H1 (cell line): ENCODE results near the gene RALGAPA1. TPM values are rescaled to one million over a fixed set of nuclear protein-coding genes. Genes with fewer than 3 reads are reported as not detected.

Experiments
- CTCF ChIA-PET: fragments of 300-600 bp; sonication (Branson Sonifier 250); formaldehyde crosslinking; loops from one replicate; lab custom pipeline; 2021; ENCODE audit not compliant: partially characterized antibody; lab: Charles Lee
- POLR2A ChIA-PET: fragments of 300-600 bp; sonication (Branson Sonifier 250); formaldehyde crosslinking; loops from one replicate; lab custom pipeline; 2021; ENCODE audit warnings: inconsistent platforms; ENCODE audit not compliant: partially characterized antibody; lab: Charles Lee
- DNase-seq, 2 experiments: peaks; one replicate each; pipeline versions ENCODE4 v3.0.0 to v3.0.0-alpha.2; 2010 to 2022; ENCODE audit warnings: low spot score in 2 of 2, low read depth in 1 of 2, mixed read lengths in 1 of 2
- FAIRE-seq: peaks from 2 replicates; lab custom pipeline; 2011; peaks lifted over from hg19 to GRCh38; lab: Jason Lieb, UNC
- H2AFZ ChIP-seq: 2 replicates; pipeline ENCODE4 v1.8.1; 2012; ENCODE audit warnings: low read length, inconsistent platforms
- H2AK5ac ChIP-seq: 2 replicates; pipeline ENCODE4 v1.6.1; 2013; ENCODE audit warnings: low read depth, low read length
- H2BK120ac ChIP-seq: replicated peaks from 2 replicates; pipeline ENCODE3; 2013; ENCODE audit warnings: low read depth, low read length, inconsistent platforms
- H2BK12ac ChIP-seq: 2 replicates; pipeline ENCODE4 v1.6.1; 2013; ENCODE audit warnings: low read depth, low read length
- H2BK15ac ChIP-seq: 2 replicates; pipeline ENCODE4 v1.6.1; 2013; ENCODE audit warnings: low read length
- H2BK20ac ChIP-seq: 2 replicates; pipeline ENCODE4 v1.6.1; 2013; ENCODE audit warnings: low read length
- H2BK5ac ChIP-seq: 2 replicates; pipeline ENCODE4 v1.6.1; 2013; ENCODE audit warnings: low read depth, low read length
- H3K14ac ChIP-seq: 2 replicates; pipeline ENCODE4 v1.6.1; 2013; ENCODE audit warnings: inconsistent platforms; ENCODE audit not compliant: insufficient read length
- H3K18ac ChIP-seq: 2 replicates; pipeline ENCODE4 v1.6.1; 2013; ENCODE audit warnings: low read length; ENCODE audit errors: extremely low read depth
- H3K23ac ChIP-seq: 2 replicates; pipeline ENCODE4 v1.6.1; 2013; ENCODE audit warnings: inconsistent platforms; ENCODE audit not compliant: insufficient read length
- H3K23me2 ChIP-seq: 2 replicates; pipeline ENCODE4 v1.6.1; 2013; ENCODE audit warnings: low read depth, low read length
- H3K27ac ChIP-seq: 2 replicates; pipeline ENCODE4 v1.6.1; 2011; ENCODE audit warnings: low read depth, low read length, inconsistent platforms
- H3K27me3 ChIP-seq, 4 experiments: replicated peaks in 1 of 4; 1 replicate in 1 of 4; 2 replicates in 3 of 4; pipeline versions ENCODE4 v1.6.1 to v1.8.1; 2011 to 2013; ENCODE audit warnings: low read length in 3 of 4, mild to moderate bottlenecking in 3 of 4, inconsistent platforms in 2 of 4, mixed read lengths in 2 of 4, moderate library complexity in 1 of 4; ENCODE audit not compliant: control insufficient read depth in 3 of 4, insufficient read depth in 3 of 4; ENCODE audit errors: extremely low read depth in 1 of 4
- H3K36me3 ChIP-seq, 4 experiments: 2 replicates each; pipeline versions ENCODE4 v1.6.1 to v1.8.1; 2011 to 2013; ENCODE audit warnings: mild to moderate bottlenecking in 4 of 4, low read length in 3 of 4, moderate library complexity in 2 of 4, control low read depth in 1 of 4, inconsistent platforms in 1 of 4; ENCODE audit not compliant: insufficient read depth in 4 of 4, control insufficient read depth in 2 of 4
- H3K4ac ChIP-seq: replicated peaks from 2 replicates; pipeline ENCODE3; 2013; ENCODE audit warnings: low read length, low read depth, mixed read lengths, inconsistent platforms; ENCODE audit not compliant: insufficient read length
- H3K4me1 ChIP-seq, 4 experiments: replicated peaks in 1 of 4; 1 replicate in 1 of 4; 2 replicates in 3 of 4; pipeline versions ENCODE4 v1.6.1 to v1.8.1; 2011 to 2013; ENCODE audit warnings: low read length in 3 of 4, inconsistent platforms in 2 of 4, mixed read lengths in 1 of 4; ENCODE audit not compliant: insufficient read depth in 4 of 4, control insufficient read depth in 3 of 4
- H3K4me2 ChIP-seq, 2 experiments: 2 replicates each; pipeline versions ENCODE4 v1.6.1 to v1.8.1; 2011 to 2013; ENCODE audit warnings: low read depth in 2 of 2, low read length in 2 of 2, control low read depth in 1 of 2, inconsistent platforms in 1 of 2, mild to moderate bottlenecking in 1 of 2; ENCODE audit not compliant: insufficient read depth in 1 of 2
- H3K4me3 ChIP-seq, 4 experiments: fragments of 200-600, 300-600 bp in 1 of 4; sonication (generic), shearing (Covaris generic), sonication (Bioruptor Twin) in 1 of 4; 2 replicates each; pipeline versions ENCODE4 v1.5.1 to v1.8.1; 2011 to 2016; ENCODE audit warnings: low read length in 4 of 4, low read depth in 3 of 4, control low read depth in 2 of 4, inconsistent platforms in 2 of 4, mild to moderate bottlenecking in 2 of 4, mixed read lengths in 1 of 4, moderate library complexity in 1 of 4; ENCODE audit not compliant: insufficient read depth in 2 of 4; ENCODE audit errors: extremely low read depth in 1 of 4
- H3K56ac ChIP-seq: replicated peaks from 2 replicates; pipeline ENCODE3; 2013; ENCODE audit warnings: low read depth, mild to moderate bottlenecking, mixed read lengths, low read length, inconsistent platforms; ENCODE audit not compliant: insufficient read length
- H3K79me1 ChIP-seq: 2 replicates; pipeline ENCODE4 v1.6.1; 2013; ENCODE audit warnings: low read depth, low read length, control low read depth
- H3K79me2 ChIP-seq, 2 experiments: 2 replicates each; pipeline versions ENCODE4 v1.6.1 to v1.8.1; 2012 to 2013; ENCODE audit warnings: low read length in 2 of 2, mild to moderate bottlenecking in 2 of 2, inconsistent platforms in 1 of 2; ENCODE audit not compliant: insufficient read depth in 2 of 2, control insufficient read depth in 1 of 2
- H3K9ac ChIP-seq, 4 experiments: replicated peaks in 1 of 4; 1 replicate in 1 of 4; 2 replicates in 3 of 4; pipeline versions ENCODE4 v1.6.1 to v1.8.1; 2011 to 2013; ENCODE audit warnings: low read depth in 3 of 4, low read length in 3 of 4, control low read depth in 2 of 4, mild to moderate bottlenecking in 2 of 4, moderate library complexity in 2 of 4, inconsistent platforms in 1 of 4; ENCODE audit errors: extremely low read depth in 1 of 4
- H3K9me3 ChIP-seq, 2 experiments: 2 replicates each; pipeline versions ENCODE4 v1.6.1 to v1.8.1; 2012 to 2013; ENCODE audit warnings: mild to moderate bottlenecking in 2 of 2, moderate library complexity in 2 of 2, control low read depth in 1 of 2, inconsistent platforms in 1 of 2, low read depth in 1 of 2, low read length in 1 of 2, mixed read lengths in 1 of 2; ENCODE audit not compliant: insufficient read depth in 2 of 2
- H4K20me1 ChIP-seq, 2 experiments: replicated peaks in 1 of 2; 2 replicates each; pipeline versions ENCODE3 to v1.8.1; 2011 to 2013; ENCODE audit warnings: inconsistent platforms in 2 of 2, low read length in 2 of 2, mild to moderate bottlenecking in 1 of 2; ENCODE audit not compliant: insufficient read depth in 2 of 2, control insufficient read depth in 1 of 2
- H4K5ac ChIP-seq: 2 replicates; pipeline ENCODE4 v1.6.1; 2013; ENCODE audit warnings: low read length, low read depth, mixed read lengths, inconsistent platforms; ENCODE audit not compliant: insufficient read length
- H4K8ac ChIP-seq: 2 replicates; pipeline ENCODE4 v1.8.0; 2013; ENCODE audit warnings: mild to moderate bottlenecking, moderate library complexity, low read length, inconsistent platforms; ENCODE audit not compliant: insufficient read depth; ENCODE audit errors: extremely low read depth
- H4K91ac ChIP-seq: replicated peaks from 2 replicates; pipeline ENCODE3; 2013; ENCODE audit warnings: low read length, mixed read lengths, inconsistent platforms; ENCODE audit not compliant: insufficient read length
- CBX5 ChIP-seq: fragments of 300-800, 300-1000 bp; sonication (generic); IDR thresholded peaks from 2 replicates; pipeline ENCODE4 v1.7.1; 2016; ENCODE audit warnings: antibody characterized with exemption, low read length, low read depth
- CTBP2 ChIP-seq: IDR thresholded peaks from 2 replicates; pipeline ENCODE4 v1.7.0; 2011; ENCODE audit warnings: borderline replicate concordance, mild to moderate bottlenecking, moderate library complexity, mixed read lengths, low read length; ENCODE audit not compliant: insufficient read depth, insufficient read length
- JUN ChIP-seq: IDR thresholded peaks from 2 replicates; pipeline ENCODE4 v1.6.1; 2011; ENCODE audit warnings: low read depth, mild to moderate bottlenecking, improper control_type of control experiment, low read length
- KDM5A ChIP-seq: fragments of 200-600 bp; IDR thresholded peaks from 2 replicates; pipeline ENCODE4 v1.7.1; 2012; ENCODE audit warnings: mild to moderate bottlenecking, low read length, inconsistent platforms, mixed read lengths
- RAD21 ChIP-seq, 2 experiments: IDR thresholded peaks in 1 of 2; conservative IDR thresholded peaks in 1 of 2; 2 replicates each; pipeline ENCODE4 v1.6.1; 2011; ENCODE audit warnings: low read depth in 2 of 2, low read length in 2 of 2, improper control_type of control experiment in 1 of 2, inconsistent platforms in 1 of 2, mild to moderate bottlenecking in 1 of 2, moderate library complexity in 1 of 2
- RBBP5 ChIP-seq: IDR thresholded peaks from 2 replicates; pipeline ENCODE4 v1.7.1; 2012; ENCODE audit warnings: low read depth, mild to moderate bottlenecking, inconsistent platforms, low read length, moderate library complexity, borderline replicate concordance
- RNF2 ChIP-seq: fragments of 200-900, 300-1000 bp; sonication (generic); IDR thresholded peaks from 2 replicates; pipeline ENCODE4 v1.7.1; 2016; ENCODE audit warnings: borderline replicate concordance, low read depth, mild to moderate bottlenecking, antibody characterized with exemption, low read length; ENCODE audit not compliant: poor library complexity, severe bottlenecking; ENCODE audit errors: missing control alignments
- SP4 ChIP-seq: IDR thresholded peaks from 2 replicates; pipeline ENCODE4 v1.6.1; 2012; ENCODE audit warnings: low read length, inconsistent platforms
- TEAD4 ChIP-seq: IDR thresholded peaks from 2 replicates; pipeline ENCODE4 v1.6.1; 2012; ENCODE audit warnings: low read depth, low read length, inconsistent platforms, mixed read lengths
- USF2 ChIP-seq: IDR thresholded peaks from 2 replicates; pipeline ENCODE4 v1.6.1; 2011; ENCODE audit warnings: low read length, improper control_type of control experiment
- ZNF274 ChIP-seq: IDR thresholded peaks from 2 replicates; pipeline ENCODE4 v1.7.0; 2012; ENCODE audit warnings: low read length, borderline replicate concordance; ENCODE audit errors: extremely low read depth
- WGBS, 2 experiments: shearing (Covaris generic) in 1 of 2; methylation state at CpG; one replicate each; pipeline versions ENCODE4 v1.1.6 to v1.1.7; 2013 to 2015; ENCODE audit warnings: low lambda C conversion rate in 2 of 2, mixed read lengths in 2 of 2, inconsistent platforms in 1 of 2, low coverage in 1 of 2, missing lambda C conversion rate in 1 of 2; ENCODE audit not compliant: insufficient replicate concordance in 2 of 2, insufficient coverage in 1 of 2, insufficient read length in 1 of 2; ENCODE audit errors: extremely low coverage in 1 of 2, missing lambda C conversion rate in 1 of 2; 5-methylcytosine and 5-hydroxymethylcytosine counted together
- polyA plus RNA-seq, 7 experiments: library from polyadenylated mRNA; depleted of rRNA in 3 of 7; stranded (reverse) in 5 of 7; unstranded in 2 of 7; fragments of >200 nt in 5 of 7; fragments of 200-250 nt in 2 of 7; gene quantifications; 1 replicate in 5 of 7; 2 replicates in 1 of 7; 4 replicates in 1 of 7; pipeline versions ENCODE4 v1.2.1 to v1.2.3, GENCODE V29; 2011 to 2013; ENCODE audit warnings: missing spikeins in 2 of 7, mixed read lengths in 2 of 7
- total RNA-seq: library from RNA; stranded (reverse); fragmentation: NEBNext Ultra II Directional; extraction: Animal tissue kit (Norgen Biotek cat#: 25700); gene quantifications from 2 replicates; pipeline ENCODE4 v1.2.1, GENCODE V29; 2021

RALGAPA1 gene
- total and polyA plus RNA-seq, 2 of the 8 experiments (the other 6 are each of a cell fraction or from before 2014, with no cell fraction given), result 4.2 to 26.7 TPM

- Histone ChIP-seq H3K4me2 (no peak overlapping the region), H2BK12ac (no peak overlapping the region), H3K4me3 (no peak overlapping the region), H3K27ac (no peak overlapping the region), H2BK120ac (no peak overlapping the region), H4K20me1 (no peaks in the 10 kb centered on the region), H3K79me1 (no peaks in the 10 kb centered on the region), H4K5ac (no peak overlapping the region), H3K4ac (no peak overlapping the region), H3K23me2 (no peaks in the 10 kb centered on the region), H2BK20ac (no peak overlapping the region), H3K18ac (no peak overlapping the region), H4K8ac (no peak overlapping the region; the same call in 1 of the 2 replicates), H2BK15ac (no peak overlapping the region), H3K27me3 (no peaks in the 10 kb centered on the region), H3K56ac (no peak overlapping the region), H3K36me3 (no peaks in the 10 kb centered on the region), H4K91ac (no peak overlapping the region), H3K9me3 (no peaks in the 10 kb centered on the region), H3K9ac (no peak overlapping the region), H3K4me1 (no peaks in the 10 kb centered on the region), H2BK5ac (no peak overlapping the region), H3K79me2 (no peaks in the 10 kb centered on the region), H3K14ac (no peak overlapping the region), H2AFZ (no peak overlapping the region), H3K23ac (no peak overlapping the region), H2AK5ac (no peak overlapping the region)
- no peak for DNase-seq
- ChIA-PET POLR2A (no interaction called here), CTCF (interaction anchor here (1.0 to 2.9 kb wide), 9 partner anchors 11 to 707 kb away, joined by 3 to 12 read pairs (median 3); partner anchors contain the start of gene INSM2)
- 90% methylated on average over 6 of the region's 6 CpGs; no CpG with 5 or more reads in 1 of the 2 experiments for WGBS, 2 experiments
- no peak for FAIRE-seq
- TF ChIP-seq RNF2, result no peak
- no peak for TF ChIP-seq USF2
- no peak for TF ChIP-seq SP4
- no peak for TF ChIP-seq ZNF274
- no peak for TF ChIP-seq RAD21 (IDR thresholded peaks at IDR 0.05 in 1 of 2, conservative IDR thresholded peaks at IDR 0.05 in 1 of 2; ENCODE audit: low read depth in 2 of 2, low read length in 2 of 2)
- no peak for TF ChIP-seq CBX5
- no peak for TF ChIP-seq JUN
- no peak for TF ChIP-seq KDM5A
- TF ChIP-seq CTBP2, result no peak
- no peak for TF ChIP-seq RBBP5
- TF ChIP-seq TEAD4, result no peak
These were observed 120.8 kb downstream of the RALGAPA1 start for GRCh38 chr14:35688126-35688826.
